Measurements from ENCODE around the gene NTRK3. TPM values are rescaled to one million over a fixed set of nuclear protein-coding genes. Genes with fewer than 3 reads are reported as not detected.

NTRK3 gene
- total RNA-seq, 4 donors from 2014 or later: 0.94 to 3.2 (median 1.8) TPM

DNA sequence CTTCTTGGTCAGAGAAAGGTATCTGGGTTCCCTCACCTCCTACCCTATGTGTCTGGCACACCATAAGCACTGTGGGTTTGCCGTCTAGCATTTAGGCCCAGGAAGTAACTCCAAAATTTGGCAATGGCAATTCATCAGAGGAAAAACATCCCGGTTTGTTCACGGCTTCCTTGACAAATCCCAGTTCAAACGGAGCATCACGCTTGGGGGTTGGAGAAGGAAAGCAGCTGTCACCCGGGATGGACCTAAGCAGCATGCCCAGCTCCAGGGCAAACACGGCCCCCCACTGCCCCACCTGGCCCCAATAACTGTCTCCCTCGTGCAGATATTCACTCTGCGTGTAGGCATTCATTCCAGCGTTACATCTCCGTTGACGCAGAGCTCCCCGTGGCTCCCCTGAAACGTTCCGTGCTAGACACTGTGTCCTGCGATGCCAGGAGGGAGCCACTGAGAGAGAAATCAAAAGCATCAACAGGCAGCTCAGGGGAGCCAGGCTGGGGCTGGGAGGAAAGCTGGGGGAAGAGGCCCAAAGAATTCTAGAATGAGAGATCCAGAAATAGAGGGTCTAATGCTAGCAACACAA, 41.4 kb downstream of the NTRK3 start:
- Histone ChIP-seq H3K27ac (no peak overlapping the region), H3K9me3 (no peaks in the 10 kb centered on the region), H3K27me3 (no peaks in the 10 kb centered on the region), H3K4me1 (no peaks in the 10 kb centered on the region), H3K4me3 (replicated peaks in 1 of 3) (no peak overlapping the region), H3K36me3 (no peaks in the 10 kb centered on the region)
- intact Hi-C loops (cut with DNase I): no loop called here
- WGBS, 2 donors: 78 to 80% methylated on average over 16 of the region's 16 CpGs
- DNase-seq: no peak
- no peak for TF ChIP-seq POLR2A (IDR thresholded peaks at IDR 0.05)
- TF ChIP-seq, protein P1, sequence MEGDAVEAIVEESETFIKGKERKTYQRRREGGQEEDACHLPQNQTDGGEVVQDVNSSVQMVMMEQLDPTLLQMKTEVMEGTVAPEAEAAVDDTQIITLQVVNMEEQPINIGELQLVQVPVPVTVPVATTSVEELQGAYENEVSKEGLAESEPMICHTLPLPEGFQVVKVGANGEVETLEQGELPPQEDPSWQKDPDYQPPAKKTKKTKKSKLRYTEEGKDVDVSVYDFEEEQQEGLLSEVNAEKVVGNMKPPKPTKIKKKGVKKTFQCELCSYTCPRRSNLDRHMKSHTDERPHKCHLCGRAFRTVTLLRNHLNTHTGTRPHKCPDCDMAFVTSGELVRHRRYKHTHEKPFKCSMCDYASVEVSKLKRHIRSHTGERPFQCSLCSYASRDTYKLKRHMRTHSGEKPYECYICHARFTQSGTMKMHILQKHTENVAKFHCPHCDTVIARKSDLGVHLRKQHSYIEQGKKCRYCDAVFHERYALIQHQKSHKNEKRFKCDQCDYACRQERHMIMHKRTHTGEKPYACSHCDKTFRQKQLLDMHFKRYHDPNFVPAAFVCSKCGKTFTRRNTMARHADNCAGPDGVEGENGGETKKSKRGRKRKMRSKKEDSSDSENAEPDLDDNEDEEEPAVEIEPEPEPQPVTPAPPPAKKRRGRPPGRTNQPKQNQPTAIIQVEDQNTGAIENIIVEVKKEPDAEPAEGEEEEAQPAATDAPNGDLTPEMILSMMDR (IDR thresholded peaks at IDR 0.05): no peak

- TF ChIP-seq, protein P1 (IDR thresholded peaks at IDR 0.05): no peak
- no peak for TF ChIP-seq POLR2A (IDR thresholded peaks at IDR 0.05)
- no peak overlapping the region for H3K27ac ChIP-seq
- H3K4me3 ChIP-seq (replicated peaks in 1 of 3): no peak overlapping the region
- DNase-seq: no peak
- H3K9me3 ChIP-seq: no peaks in the 10 kb centered on the region
- H3K4me1 ChIP-seq: no peaks in the 10 kb centered on the region
- H3K27me3 ChIP-seq: no peaks in the 10 kb centered on the region
- intact Hi-C loops (cut with DNase I): no loop called here
- 74 to 80% methylated on average over 5 of the region's 5 CpGs for WGBS, 2 donors
- H3K36me3 ChIP-seq: no peaks in the 10 kb centered on the region
Observed at GRCh38 chr15:88209111-88209510, 47.4 kb downstream of the NTRK3 start.

GRCh38 chr15:88208396-88208795, 48.1 kb downstream of the NTRK3 start:
- Histone ChIP-seq H3K4me3 (replicated peaks in 1 of 3) (no peak overlapping the region), H3K4me1 (no peaks in the 10 kb centered on the region), H3K9me3 (no peaks in the 10 kb centered on the region), H3K36me3 (no peaks in the 10 kb centered on the region), H3K27me3 (no peaks in the 10 kb centered on the region), H3K27ac (no peak overlapping the region)
- intact Hi-C loops (cut with DNase I): no loop called here
- 88 to 90% methylated on average over 2 of the region's 2 CpGs for WGBS, 2 donors
- TF ChIP-seq, protein P1 (IDR thresholded peaks at IDR 0.05): no peak
- TF ChIP-seq POLR2A (IDR thresholded peaks at IDR 0.05): no peak
- DNase-seq: no peak

- WGBS, 2 donors: 91 to 100% methylated on average over 2 of the region's 2 CpGs
- no peak overlapping the region for H3K4me3 ChIP-seq (replicated peaks in 1 of 3)
- TF ChIP-seq, protein P1 (IDR thresholded peaks at IDR 0.05): no peak
- TF ChIP-seq POLR2A (IDR thresholded peaks at IDR 0.05): no peak
- no peaks in the 10 kb centered on the region for H3K4me1 ChIP-seq
- no peaks in the 10 kb centered on the region for H3K27me3 ChIP-seq
- DNase-seq: no peak
- H3K9me3 ChIP-seq: no peaks in the 10 kb centered on the region
- no peaks in the 10 kb centered on the region for H3K36me3 ChIP-seq
- intact Hi-C loops (cut with DNase I): no loop called here
- no peak overlapping the region for H3K27ac ChIP-seq
Observed at GRCh38 chr15:88207565-88207964, 49.0 kb downstream of the NTRK3 start.

- H3K36me3 ChIP-seq: no peaks in the 10 kb centered on the region
- WGBS, 2 donors: 92 to 95% methylated on average over 4 of the region's 4 CpGs
- H3K27me3 ChIP-seq: no peaks in the 10 kb centered on the region
- H3K27ac ChIP-seq: no peak overlapping the region
- no peaks in the 10 kb centered on the region for H3K9me3 ChIP-seq
- no peaks in the 10 kb centered on the region for H3K4me1 ChIP-seq
- DNase-seq: no peak
- no peak for TF ChIP-seq POLR2A (IDR thresholded peaks at IDR 0.05)
- TF ChIP-seq, protein P1 (IDR thresholded peaks at IDR 0.05): no peak
- intact Hi-C loops (cut with DNase I): no loop called here
- H3K4me3 ChIP-seq (replicated peaks in 1 of 3): no peak overlapping the region
Observed at GRCh38 chr15:88204584-88204983, 52.0 kb downstream of the NTRK3 start.

All from thyroid gland (tissue), 4 donors.